Epithelial cell of esophagus (primary cell): ENCODE data around the gene EFNA3.
A peak's percentile ranks its signal among the peaks of the same experiment; 100 is the strongest.

ENCODE experiments used
- DNase-seq: peaks from one replicate; pipeline ENCODE4 v3.0.0; 2010; ENCODE audit warnings: low read depth
- H3K4me3 ChIP-seq: 2 replicates; pipeline ENCODE4 v1.5.1; 2011; ENCODE audit warnings: mild to moderate bottlenecking, low read length, control low read depth
- TF ChIP-seq, protein P1 (sequence below): IDR thresholded peaks from 2 replicates; pipeline ENCODE4 v1.5.1; 2011; ENCODE audit warnings: low read depth, mild to moderate bottlenecking, low read length, control low read depth, inconsistent platforms; ENCODE audit not compliant: insufficient read depth; ENCODE audit errors: missing control alignments

The EFNA3 gene

DNA sequence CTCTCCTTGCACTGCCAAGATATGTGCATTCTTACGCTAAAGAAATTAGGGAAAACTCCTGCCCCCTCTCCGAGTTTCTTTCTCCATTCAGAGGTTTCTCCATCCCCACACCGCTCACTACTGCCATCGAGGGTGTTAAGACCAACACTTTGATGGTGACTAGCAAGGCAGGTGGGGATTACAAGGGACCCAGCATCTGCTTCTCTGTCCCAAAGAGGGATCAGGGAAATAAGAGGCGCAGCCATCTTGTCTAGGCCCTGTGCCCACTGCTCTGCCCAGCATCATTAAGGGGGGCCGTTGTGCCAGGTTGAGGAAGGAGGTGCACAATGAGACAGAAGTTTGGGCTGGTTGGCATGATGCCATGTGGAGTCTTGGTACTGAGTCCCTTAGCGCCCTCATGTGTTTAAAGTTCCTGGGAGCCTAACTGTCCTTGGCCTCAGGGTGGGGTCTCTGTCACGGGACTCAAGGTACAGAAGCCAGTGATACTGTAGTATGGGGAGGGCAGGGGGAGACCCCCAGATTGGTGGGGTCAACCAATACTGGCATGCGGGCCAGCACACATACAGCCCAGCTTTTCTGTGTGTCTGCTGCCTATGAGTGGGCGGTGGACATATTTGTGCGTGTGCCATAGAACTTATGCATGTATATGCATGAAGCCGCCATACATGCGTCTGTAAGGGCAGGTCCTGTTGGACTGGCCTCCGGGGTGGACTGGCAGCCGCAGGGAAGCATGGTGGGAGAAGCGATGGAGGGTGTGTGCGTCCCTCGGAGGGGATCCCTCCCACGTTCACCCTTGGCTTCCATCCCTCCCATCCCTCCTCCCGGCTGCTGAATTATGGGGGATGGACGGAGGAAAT lies 5.5 kb downstream of the EFNA3 start:
- TF ChIP-seq, protein P1, sequence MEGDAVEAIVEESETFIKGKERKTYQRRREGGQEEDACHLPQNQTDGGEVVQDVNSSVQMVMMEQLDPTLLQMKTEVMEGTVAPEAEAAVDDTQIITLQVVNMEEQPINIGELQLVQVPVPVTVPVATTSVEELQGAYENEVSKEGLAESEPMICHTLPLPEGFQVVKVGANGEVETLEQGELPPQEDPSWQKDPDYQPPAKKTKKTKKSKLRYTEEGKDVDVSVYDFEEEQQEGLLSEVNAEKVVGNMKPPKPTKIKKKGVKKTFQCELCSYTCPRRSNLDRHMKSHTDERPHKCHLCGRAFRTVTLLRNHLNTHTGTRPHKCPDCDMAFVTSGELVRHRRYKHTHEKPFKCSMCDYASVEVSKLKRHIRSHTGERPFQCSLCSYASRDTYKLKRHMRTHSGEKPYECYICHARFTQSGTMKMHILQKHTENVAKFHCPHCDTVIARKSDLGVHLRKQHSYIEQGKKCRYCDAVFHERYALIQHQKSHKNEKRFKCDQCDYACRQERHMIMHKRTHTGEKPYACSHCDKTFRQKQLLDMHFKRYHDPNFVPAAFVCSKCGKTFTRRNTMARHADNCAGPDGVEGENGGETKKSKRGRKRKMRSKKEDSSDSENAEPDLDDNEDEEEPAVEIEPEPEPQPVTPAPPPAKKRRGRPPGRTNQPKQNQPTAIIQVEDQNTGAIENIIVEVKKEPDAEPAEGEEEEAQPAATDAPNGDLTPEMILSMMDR: peak; percentile 58
- H3K4me3 ChIP-seq: peak overlapping the region; percentile 71
- DNase-seq: peak; percentile 75

DNA sequence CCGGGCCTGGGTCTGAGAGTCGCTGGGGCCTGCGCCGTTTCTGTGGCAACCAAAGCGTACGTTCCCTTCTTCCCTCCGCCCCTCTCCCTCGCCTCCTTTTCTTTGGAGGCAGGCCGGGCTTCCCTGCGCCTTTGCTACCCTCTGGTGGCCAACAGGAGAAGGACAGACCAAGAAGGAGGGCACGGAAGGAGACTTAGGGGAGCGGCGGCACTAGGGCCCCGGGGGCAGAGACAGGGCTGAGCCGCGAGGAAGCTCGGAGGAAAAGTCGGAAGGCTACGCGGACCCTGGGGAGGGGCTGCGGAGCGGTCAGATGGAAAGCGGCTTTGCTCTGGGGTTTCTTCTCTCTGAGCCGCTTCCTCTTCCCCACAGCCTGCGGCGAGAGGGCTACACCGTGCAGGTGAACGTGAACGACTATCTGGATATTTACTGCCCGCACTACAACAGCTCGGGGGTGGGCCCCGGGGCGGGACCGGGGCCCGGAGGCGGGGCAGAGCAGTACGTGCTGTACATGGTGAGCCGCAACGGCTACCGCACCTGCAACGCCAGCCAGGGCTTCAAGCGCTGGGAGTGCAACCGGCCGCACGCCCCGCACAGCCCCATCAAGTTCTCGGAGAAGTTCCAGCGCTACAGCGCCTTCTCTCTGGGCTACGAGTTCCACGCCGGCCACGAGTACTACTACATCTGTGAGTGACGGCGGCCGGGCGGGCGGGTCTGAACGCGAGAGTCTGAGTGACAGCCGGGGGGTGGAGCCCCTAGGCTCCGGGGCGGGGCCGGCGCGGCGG lies 6.3 kb downstream of the EFNA3 start:
- peak; percentile 94 for DNase-seq
- TF ChIP-seq, protein P1: peak; percentile 86
- H3K4me3 ChIP-seq: peak overlapping the region; percentile 71

DNA sequence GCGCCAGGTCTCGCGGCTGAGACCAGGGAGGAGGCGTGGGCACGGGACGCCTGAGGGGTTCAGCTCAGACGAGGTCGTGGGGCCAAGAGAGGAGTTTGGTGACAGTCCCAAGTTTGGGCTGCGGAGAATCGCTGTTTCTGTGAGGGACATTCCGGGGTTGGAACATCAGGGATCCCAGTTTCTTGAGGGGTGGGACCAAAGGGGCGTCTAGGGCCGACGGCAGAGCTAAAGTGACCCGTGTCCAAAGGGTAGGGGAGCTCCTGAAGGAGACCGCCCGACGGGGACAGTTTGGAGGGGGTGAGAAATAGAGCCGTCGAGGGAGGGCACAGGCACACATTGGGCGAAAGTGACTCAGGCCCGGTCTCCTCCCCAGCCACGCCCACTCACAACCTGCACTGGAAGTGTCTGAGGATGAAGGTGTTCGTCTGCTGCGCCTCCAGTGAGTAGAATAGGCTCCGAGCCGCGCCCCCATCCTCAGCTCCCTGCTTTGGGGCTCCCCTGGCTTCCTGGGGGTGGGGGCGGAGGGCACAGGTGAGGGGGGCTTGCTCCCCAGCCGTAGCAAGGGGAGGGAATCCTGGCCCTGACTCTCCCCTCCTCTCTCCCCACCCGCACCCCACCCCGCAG lies 7.0 kb downstream of the EFNA3 start:
- DNase-seq: peak; percentile 88
- H3K4me3 ChIP-seq: peak overlapping the region; percentile 71
- TF ChIP-seq, protein P1: no peak

DNA sequence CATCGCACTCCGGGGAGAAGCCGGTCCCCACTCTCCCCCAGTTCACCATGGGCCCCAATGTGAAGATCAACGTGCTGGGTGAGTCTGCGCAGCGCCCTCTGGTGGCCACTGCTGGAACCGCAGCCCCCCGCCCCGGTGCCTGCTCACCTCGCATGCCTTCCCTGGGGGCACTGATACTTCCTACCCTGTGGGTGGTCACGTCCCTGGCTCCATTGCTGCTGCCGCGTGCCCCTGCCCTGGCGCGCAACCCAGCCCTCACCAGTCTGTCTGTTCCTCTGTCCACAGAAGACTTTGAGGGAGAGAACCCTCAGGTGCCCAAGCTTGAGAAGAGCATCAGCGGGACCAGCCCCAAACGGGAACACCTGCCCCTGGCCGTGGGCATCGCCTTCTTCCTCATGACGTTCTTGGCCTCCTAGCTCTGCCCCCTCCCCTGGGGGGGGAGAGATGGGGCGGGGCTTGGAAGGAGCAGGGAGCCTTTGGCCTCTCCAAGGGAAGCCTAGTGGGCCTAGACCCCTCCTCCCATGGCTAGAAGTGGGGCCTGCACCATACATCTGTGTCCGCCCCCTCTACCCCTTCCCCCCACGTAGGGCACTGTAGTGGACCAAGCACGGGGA lies 7.6 kb downstream of the EFNA3 start:
- TF ChIP-seq, protein P1: peak; percentile 86
- DNase-seq: peak; percentile 60
- no peak overlapping the region for H3K4me3 ChIP-seq

DNA sequence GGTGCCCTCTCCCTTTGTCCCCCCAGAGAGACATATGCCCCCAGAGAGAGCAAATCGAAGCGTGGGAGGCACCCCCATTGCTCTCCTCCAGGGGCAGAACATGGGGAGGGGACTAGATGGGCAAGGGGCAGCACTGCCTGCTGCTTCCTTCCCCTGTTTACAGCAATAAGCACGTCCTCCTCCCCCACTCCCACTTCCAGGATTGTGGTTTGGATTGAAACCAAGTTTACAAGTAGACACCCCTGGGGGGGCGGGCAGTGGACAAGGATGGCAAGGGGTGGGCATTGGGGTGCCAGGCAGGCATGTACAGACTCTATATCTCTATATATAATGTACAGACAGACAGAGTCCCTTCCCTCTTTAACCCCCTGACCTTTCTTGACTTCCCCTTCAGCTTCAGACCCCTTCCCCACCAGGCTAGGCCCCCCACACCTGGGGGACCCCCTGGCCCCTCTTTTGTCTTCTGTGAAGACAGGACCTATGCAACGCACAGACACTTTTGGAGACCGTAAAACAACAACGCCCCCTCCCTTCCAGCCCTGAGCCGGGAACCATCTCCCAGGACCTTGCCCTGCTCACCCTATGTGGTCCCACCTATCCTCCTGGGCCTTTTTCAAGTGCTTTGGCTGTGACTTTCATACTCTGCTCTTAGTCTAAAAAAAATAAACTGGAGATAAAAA lies 8.4 kb downstream of the EFNA3 start:
- H3K4me3 ChIP-seq: no peak overlapping the region
- DNase-seq: no peak
- TF ChIP-seq, protein P1: no peak
